Activated naive CD8-positive, alpha-beta T cell treated with anti-CD3 and anti-CD28 coated beads for 36 hours (primary cell): ENCODE results near the gene PIGU. TPM values are rescaled to one million over a fixed set of nuclear protein-coding genes. Genes with fewer than 3 reads are reported as not detected.
A peak's percentile ranks its signal among the peaks of the same experiment; 100 is the strongest.

Experiments
- DNase-seq: peaks from one replicate; pipeline ENCODE4 v3.0.0; 2021
- H3K27ac Mint-ChIP-seq: one replicate; pipeline ENCODE4 v1.8.0; 2022; ENCODE audit warnings: mild to moderate bottlenecking, moderate library complexity, mixed read lengths
- H3K27me3 Mint-ChIP-seq: one replicate; pipeline ENCODE4 v1.8.0; 2022; ENCODE audit warnings: mild to moderate bottlenecking, mixed read lengths
- H3K36me3 Mint-ChIP-seq: one replicate; pipeline ENCODE4 v1.8.0; 2021; ENCODE audit warnings: mild to moderate bottlenecking, mixed read lengths
- H3K4me1 Mint-ChIP-seq: one replicate; pipeline ENCODE4 v1.8.0; 2021; ENCODE audit warnings: mixed read lengths
- H3K4me3 Mint-ChIP-seq: one replicate; pipeline ENCODE4 v1.8.0; 2022; ENCODE audit warnings: mild to moderate bottlenecking, moderate library complexity, mixed read lengths
- H3K9me3 Mint-ChIP-seq: one replicate; pipeline ENCODE4 v1.8.0; 2022; ENCODE audit warnings: mixed read lengths
- total RNA-seq, 2 experiments: library from RNA; stranded (reverse); gene quantifications; one replicate each; pipeline ENCODE4 v1.2.3, GENCODE V29; 2021

Gene PIGU
- total RNA-seq, 2 experiments from 2014 or later: 18.7 to 19.3 TPM

DNA sequence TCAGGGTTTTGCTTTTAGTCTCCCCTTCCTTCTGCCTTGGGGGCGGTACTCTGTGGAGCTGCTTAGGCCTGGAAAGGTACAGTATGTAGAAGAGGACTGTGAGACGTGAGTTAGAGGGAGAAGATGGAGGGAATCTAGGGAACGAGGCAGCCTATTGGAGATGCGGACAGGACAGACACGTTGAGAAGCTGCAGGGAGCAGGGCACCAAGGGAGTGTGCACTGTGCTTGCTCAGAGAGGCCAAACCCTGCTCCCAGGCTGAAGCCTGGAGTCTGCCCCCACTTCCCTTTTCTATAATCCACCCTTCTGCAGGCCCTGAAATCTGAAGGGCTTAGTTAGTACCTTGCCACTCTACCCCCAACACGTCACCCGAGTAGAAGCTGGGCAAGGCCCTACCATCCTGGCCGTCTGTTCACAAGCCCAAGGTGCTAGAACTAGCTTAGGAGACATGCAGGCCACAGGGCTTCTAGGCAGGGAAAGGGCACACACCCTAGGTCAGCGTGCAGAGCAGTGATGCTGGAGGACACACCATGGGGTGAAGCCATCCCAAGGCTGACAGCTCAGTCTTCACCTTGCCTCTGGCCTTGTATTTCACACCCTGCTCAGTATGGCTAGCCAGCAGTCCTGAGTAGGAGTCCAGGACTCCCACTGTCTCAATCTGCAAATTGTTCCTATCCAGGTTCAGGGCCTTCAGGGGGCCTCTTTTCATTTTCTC, 34.1 kb upstream of the PIGU start:
- Mint-ChIP-seq H3K27ac (no peak overlapping the region), H3K4me1 (peaks cover 11% of the 10 kb centered on the region)

DNA sequence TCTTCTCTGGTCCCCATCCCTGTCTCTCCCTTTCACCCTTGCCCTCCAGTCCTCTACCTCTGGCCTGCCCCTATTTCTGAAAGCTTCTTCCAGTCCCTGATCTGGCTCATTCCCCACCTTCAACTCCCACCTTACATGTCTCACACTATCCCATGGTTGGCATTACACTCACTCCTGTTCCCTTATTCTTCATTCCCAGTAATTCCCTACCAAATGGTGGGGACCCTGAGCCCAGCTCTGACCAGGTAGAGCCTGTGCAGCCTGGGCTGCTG, 33.6 kb upstream of the PIGU start:
- Mint-ChIP-seq H3K27me3 (no peaks in the 10 kb centered on the region), H3K27ac (no peak overlapping the region), H3K9me3 (no peaks in the 10 kb centered on the region), H3K4me1 (peaks cover 13% of the 10 kb centered on the region), H3K36me3 (no peaks in the 10 kb centered on the region), H3K4me3 (peak overlapping the region; percentile 76)
- DNase-seq: no peak

More for the DNA sequence above, 34.1 kb upstream of the PIGU start:
- H3K9me3 Mint-ChIP-seq: no peaks in the 10 kb centered on the region
- H3K36me3 Mint-ChIP-seq: no peaks in the 10 kb centered on the region
- no peak for DNase-seq
- H3K4me3 Mint-ChIP-seq: peak overlapping the region; percentile 76
- H3K27me3 Mint-ChIP-seq: no peaks in the 10 kb centered on the region

DNA sequence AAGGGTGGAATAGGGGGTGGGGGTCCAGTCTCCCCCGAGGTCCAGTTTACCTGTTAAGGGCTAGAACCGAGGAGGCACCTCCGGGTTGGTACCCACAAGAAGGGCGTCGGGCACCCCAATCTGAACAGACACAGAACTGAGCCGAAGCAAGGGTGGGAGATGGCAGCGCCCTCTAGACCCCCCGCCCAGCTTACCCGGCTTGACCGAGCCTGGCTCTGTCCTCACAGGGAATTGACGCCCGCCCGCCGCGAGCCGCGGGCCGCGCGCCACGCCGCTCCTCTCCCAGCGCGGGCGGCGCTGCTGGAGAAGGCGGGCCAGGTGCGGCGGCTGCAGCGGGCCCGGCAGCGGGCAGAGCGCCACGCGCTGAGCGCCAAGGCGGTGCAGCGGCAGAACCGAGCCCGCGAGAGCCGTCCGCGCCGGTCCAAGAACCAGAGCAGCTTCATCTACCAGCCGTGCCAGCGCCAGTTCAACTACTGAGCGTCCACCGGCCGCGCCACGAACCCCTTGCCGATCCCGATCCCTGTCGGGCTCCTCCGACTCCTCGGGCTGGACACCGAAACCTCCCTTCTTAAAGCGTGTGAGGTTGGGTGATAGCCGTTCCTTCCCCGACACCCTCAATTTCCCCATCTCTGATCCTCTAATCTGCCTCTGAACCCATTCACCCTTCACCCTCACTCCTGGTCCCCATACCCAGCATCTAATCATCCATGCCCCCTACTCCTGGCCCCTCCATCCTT, 33.1 kb upstream of the PIGU start:
- Mint-ChIP-seq H3K9me3 (no peaks in the 10 kb centered on the region), H3K27me3 (no peaks in the 10 kb centered on the region), H3K4me3 (peak overlapping the region; percentile 82), H3K4me1 (peaks cover 13% of the 10 kb centered on the region), H3K27ac (peak overlapping the region; percentile 78), H3K36me3 (no peaks in the 10 kb centered on the region)
- DNase-seq: peak; percentile 53

DNA sequence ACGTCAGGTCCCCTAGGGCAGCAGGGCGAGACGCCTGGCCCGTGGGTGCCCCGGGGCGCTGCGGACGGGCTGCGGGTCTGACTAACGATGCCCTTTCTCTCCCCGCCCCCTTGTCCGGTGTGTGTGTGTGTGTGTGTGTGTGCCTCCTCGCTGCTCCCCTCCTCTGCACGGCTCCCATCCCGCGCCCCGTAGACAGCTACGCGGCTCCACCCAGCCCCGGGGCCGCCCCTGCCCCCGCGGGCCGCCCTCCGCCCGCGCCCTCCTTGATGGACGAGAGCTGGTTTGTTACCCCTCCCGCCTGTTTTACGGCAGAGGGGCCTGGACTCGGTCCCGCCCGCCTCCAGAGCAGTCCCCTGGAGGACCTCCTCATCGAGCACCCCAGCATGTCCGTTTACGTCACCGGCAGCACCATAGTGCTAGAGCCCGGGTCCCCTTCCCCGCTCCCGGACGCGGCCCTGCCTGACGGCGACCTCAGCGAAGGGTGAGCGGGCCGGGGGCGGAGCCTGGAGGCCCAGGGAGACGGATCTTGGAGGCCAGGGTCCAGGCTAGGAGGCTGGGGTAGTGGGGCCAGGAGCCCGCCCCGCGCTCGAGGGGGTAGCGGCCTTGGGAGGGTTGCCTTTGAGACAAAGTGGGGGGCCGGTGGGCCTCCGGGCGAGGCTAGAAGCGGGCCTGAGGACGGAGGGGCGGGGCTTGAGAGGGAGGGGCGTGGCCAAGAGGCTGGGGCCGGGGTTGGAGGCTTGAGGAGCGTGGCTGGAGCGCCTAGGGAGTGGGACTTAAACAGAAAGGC, 32.3 kb upstream of the PIGU start:
- Mint-ChIP-seq H3K27me3 (no peaks in the 10 kb centered on the region), H3K4me1 (peaks cover 17% of the 10 kb centered on the region), H3K36me3 (no peaks in the 10 kb centered on the region), H3K4me3 (peak overlapping the region; percentile 82), H3K9me3 (no peaks in the 10 kb centered on the region), H3K27ac (peak overlapping the region; percentile 78)
- DNase-seq: peak; percentile 88

DNA sequence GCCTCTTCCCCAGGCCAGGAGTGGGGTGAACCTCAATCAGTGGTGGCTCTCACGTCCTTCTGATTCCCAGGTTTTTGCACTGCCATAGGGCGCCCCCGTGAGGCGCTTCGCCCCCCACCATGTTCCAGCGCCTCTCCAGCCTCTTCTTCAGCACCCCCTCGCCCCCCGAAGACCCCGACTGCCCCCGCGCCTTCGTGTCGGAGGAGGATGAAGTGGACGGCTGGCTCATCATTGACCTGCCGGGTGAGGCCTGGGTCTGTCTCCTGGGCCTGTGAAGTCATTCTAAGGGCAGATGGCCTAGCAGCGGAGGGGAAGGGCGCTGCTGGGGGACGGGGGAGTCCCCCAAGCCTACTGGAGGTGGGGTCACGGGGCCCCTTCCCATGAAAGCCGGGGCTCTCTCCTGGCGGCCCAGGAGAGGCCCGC, 31.7 kb upstream of the PIGU start:
- no peaks in the 10 kb centered on the region for H3K9me3 Mint-ChIP-seq

DNA sequence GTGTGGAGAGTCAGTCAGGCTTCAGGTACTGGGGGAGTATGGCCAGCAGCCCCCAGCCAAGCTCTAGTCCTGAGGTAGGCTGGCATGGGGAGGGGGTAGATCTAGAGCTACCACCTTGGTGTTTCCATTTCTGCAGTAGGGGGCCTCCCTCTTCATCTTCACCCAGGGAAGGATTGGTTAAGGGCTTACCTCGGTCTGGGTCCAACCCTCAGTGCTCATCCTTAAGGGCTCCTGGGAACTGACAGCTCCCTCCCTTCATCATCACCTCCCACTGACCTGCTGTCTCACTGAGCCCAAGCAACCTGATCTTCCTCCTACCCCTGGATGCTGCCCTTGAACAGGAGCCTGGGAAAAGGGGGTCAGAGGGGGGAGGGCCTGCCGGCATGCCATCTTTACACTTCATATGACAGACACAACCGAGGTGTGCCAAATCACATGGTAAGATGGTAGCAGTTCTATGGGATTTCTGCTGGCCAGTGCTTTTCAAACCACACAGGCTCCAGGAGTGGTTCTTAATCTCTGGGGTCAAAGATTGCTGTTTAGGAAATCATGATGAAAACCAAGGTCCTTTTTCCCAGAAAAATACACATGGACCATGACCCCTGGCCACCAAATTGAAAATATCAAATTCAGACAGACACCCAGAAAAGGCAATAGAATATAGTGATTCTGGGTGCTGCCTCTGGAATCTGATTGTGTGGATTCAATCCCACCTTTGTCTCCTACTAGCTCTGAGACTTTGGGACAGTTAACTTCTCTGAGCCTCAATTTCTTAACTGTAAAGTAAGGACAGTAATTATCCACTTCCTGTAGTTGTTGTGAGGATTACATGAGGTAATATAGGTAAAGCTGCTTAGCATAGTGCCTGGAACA, 30.3 kb upstream of the PIGU start:
- Mint-ChIP-seq H3K4me3 (no peak overlapping the region), H3K36me3 (no peaks in the 10 kb centered on the region), H3K4me1 (peaks cover 23% of the 10 kb centered on the region), H3K9me3 (no peaks in the 10 kb centered on the region), H3K27me3 (peaks cover 4% of the 10 kb centered on the region), H3K27ac (no peak overlapping the region)
- DNase-seq: no peak

More for the DNA sequence above, 31.7 kb upstream of the PIGU start:
- peak; percentile 73 for DNase-seq
- no peaks in the 10 kb centered on the region for H3K36me3 Mint-ChIP-seq
- H3K4me1 Mint-ChIP-seq: peaks cover 18% of the 10 kb centered on the region
- H3K4me3 Mint-ChIP-seq: peak overlapping the region; percentile 82
- H3K27ac Mint-ChIP-seq: peak overlapping the region; percentile 47
- H3K27me3 Mint-ChIP-seq: no peaks in the 10 kb centered on the region

DNA sequence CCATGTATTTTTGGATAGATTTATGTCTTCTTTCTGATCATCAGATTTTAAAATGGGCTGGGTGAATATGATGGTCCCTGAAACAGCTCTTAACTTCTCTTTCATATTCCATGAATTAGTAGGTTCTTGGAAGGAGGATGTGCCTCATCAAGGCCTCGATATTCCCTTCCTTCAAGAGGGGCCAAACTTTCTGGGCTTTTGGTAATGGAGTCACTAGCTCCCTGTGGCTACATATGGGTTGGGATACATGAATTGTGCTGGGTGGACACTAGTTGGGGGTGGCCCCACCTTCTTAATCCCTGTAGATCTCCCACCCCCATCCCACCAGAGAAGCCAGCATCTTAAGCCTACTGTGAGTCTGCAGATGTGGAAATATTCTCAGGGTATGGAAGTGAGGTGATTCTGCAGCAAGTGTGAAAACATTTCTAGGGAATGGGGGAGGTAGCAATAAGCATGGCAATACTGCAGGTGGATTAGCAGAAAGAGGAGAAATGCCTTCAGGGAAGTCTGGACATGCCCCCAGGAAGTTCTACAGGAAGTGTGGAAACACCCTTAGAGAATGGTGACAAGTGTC, 29.5 kb upstream of the PIGU start:
- no peaks in the 10 kb centered on the region for H3K9me3 Mint-ChIP-seq
- no peak for DNase-seq
- H3K4me1 Mint-ChIP-seq: peaks cover 23% of the 10 kb centered on the region
- H3K27me3 Mint-ChIP-seq: peaks cover 8% of the 10 kb centered on the region
- H3K36me3 Mint-ChIP-seq: no peaks in the 10 kb centered on the region
- no peak overlapping the region for H3K4me3 Mint-ChIP-seq
- no peak overlapping the region for H3K27ac Mint-ChIP-seq

DNA sequence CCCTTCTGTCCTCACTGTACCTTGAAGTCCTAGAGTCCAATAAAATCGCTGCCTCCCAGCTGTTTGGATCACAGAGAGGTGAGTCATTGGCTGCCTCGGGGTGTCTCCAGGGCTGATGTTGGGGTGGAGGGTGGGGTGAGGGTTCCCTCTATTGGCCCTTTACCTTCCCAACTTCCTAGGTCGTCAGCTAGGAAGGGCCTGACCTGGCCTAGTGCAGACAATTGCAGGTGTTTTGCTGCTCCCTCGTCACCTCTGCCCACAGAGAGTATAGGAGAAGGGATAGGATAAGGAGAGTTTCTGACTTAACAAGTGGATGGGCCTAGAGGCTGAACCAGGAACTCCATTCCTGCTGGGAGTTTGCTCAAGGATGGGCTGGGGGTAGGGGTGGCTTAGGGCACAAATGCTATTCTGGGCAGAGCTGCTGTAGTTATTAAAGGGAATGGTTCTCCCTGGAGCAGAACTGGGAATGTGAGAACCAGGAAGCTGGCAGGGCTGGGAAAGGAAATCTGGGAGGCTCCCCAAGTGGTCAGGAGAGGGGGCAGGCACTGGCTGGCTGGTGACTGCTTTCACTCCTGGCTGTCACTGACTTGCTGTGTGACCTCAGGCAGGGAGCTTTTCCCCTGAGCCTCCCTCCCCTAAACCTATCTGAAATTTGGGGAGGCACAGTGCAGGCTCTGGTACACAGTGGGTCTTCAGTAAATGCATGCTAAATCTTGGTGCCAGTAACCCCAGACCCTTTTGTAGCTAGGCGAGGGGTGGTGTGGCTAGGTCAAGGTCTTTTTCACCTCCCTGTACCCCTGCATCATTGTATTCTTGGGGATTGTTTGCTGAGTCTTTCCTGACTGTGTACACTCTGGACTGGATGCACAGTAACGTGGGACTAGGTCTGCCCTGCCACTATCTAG, 28.8 kb upstream of the PIGU start:
- H3K27ac Mint-ChIP-seq: no peak overlapping the region

DNA sequence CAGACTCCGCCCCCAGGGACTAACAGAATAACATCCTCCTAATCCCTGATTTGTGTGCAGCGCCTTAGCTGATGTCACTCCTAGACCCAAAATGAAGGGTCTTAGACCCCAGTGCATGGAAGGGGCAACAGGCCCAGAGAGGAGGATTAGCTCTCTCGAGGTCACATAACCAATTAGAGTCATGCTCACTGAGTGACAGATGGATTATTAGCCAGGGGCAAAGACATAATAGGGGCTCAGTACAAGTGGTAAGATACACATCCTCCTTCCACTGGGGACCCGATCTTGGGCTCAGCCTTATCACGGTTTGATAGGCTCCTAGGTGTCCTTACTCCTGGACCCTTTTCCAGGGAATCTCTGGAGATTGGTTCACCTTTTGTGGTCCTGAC, 28.1 kb upstream of the PIGU start:
- Mint-ChIP-seq H3K36me3 (no peaks in the 10 kb centered on the region), H3K4me1 (peaks cover 20% of the 10 kb centered on the region), H3K4me3 (peak overlapping the region; percentile 76), H3K9me3 (no peaks in the 10 kb centered on the region), H3K27me3 (peaks cover 10% of the 10 kb centered on the region), H3K27ac (no peak overlapping the region)
- DNase-seq: no peak

More for the DNA sequence above, 28.8 kb upstream of the PIGU start:
- H3K4me3 Mint-ChIP-seq: no peak overlapping the region
- DNase-seq: no peak
- H3K4me1 Mint-ChIP-seq: peaks cover 23% of the 10 kb centered on the region
- peaks cover 10% of the 10 kb centered on the region for H3K27me3 Mint-ChIP-seq
- no peaks in the 10 kb centered on the region for H3K36me3 Mint-ChIP-seq
- no peaks in the 10 kb centered on the region for H3K9me3 Mint-ChIP-seq

DNA sequence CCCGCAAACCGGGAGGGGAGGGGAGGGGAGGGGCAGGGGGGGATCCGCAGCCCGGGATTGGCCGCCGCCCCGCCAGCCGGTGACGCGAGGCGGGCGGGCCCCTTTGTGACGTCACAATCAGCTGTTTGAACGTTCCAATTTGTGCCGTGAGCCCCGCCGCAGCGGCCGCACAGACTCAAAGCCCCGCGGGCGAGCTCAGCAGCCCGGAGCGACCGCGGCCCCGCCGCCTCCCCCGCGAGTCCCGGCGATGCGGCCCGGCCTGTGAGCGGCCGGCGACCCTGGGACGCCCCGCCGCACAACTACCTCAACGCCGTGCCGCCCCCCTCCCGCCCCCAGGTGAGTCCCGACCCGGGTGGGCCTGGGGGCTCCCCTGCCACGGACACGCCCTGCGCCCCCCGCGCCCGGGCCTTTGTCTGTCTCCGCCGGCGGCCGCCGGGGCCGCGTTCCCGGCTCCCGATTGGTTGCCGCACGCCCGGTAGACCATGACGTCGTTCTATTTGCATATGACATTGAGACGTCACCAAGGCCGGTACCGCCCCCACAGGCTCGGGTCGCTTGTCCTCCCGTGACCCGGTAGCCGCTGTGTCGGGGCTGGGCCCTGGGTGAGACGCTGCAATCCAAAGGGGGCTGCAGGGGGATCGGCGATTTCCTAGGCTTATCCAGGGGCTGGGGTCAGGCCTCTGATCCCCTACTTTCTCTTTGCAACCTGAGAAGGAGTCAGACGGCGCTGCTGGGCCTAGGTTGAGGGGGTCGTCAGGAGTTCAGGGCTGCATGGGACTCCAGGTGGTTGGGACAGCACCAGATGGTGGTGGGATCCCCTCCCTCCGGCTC, 27.5 kb upstream of the PIGU start, which contains the start of gene TP53INP2:
TSS of gene TP53INP2 (plus strand) at position 168 of the 831 bp plus-strand sequence. CDS start 4,396 bp downstream, outside the sequence.
- Mint-ChIP-seq H3K9me3 (no peaks in the 10 kb centered on the region), H3K4me3 (peak within 1 kb of the TSS; percentile 97), H3K27ac (peak within 1 kb of the TSS; percentile 81), H3K4me1 (peaks cover 20% of the 10 kb centered on the region), H3K36me3 (no peaks in the 10 kb centered on the region), H3K27me3 (peaks cover 10% of the 10 kb centered on the region)
- DNase-seq: peak; percentile 82

DNA sequence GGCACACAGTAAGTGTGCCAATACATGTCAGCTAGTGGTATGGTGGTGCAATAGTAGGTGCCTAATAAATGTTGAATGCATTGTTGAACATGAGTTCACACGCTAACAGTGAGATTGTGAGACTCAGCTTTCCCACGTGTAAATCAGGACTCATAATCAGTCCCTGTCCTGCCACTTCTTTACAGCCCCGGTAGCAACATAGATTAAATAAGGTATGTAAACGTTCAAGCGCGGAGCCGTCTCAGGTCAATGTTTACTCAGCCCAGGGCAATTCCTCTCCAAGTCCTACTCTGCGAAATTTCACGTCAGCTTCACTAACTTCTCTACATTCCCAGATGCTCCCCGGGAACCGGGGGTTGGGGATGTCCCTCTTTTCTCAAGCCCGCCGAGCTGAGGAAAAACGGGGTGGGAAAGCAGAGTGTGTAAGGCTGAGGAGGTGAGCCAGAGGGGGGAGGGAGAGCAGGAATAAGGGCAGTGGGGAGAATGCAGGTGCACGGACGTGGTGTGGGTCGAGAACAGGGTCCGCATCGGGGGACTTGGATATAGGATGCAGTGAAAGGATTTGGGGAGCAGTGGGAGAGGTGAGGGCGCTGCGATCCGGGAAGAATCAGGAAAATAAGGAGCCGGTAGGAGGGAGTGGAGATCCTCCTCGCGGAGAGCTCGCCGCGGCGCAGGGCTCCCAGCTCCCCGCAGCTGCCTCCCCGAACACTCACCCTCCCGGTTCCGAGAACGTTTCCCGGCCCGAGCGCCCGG, 26.7 kb upstream of the PIGU start:
- no peaks in the 10 kb centered on the region for H3K36me3 Mint-ChIP-seq
- no peaks in the 10 kb centered on the region for H3K9me3 Mint-ChIP-seq
- peaks cover 19% of the 10 kb centered on the region for H3K4me1 Mint-ChIP-seq
- no peak for DNase-seq
- H3K27ac Mint-ChIP-seq: peak overlapping the region; percentile 81
- H3K4me3 Mint-ChIP-seq: peak overlapping the region; percentile 97
- H3K27me3 Mint-ChIP-seq: peaks cover 10% of the 10 kb centered on the region

DNA sequence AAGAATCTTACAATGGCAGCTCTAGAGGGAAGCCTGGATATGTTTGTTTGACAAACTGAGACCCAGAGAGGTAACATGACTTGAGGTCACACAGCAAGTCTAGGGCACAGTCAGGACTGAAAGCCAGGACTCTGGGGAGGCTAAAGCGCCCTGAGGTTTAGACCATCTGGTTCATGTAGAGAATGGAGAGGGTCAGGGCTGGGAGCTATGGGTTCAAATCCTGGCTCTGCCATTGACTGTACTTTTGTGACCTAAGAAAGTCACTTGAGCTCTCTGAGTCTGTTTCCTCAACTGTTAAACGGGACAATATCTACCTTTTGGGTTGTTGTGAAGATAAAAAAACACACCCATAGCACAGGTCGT, 26.1 kb upstream of the PIGU start:
- Mint-ChIP-seq H3K9me3 (no peaks in the 10 kb centered on the region), H3K27me3 (peaks cover 10% of the 10 kb centered on the region), H3K27ac (no peak overlapping the region), H3K4me1 (peaks cover 16% of the 10 kb centered on the region), H3K36me3 (no peaks in the 10 kb centered on the region), H3K4me3 (peak overlapping the region; percentile 97)
- DNase-seq: no peak
